Right renal cortex interstitium (tissue), 3 donors: ENCODE data around the gene PSTPIP1. TPM values are rescaled to one million over a fixed set of nuclear protein-coding genes. Genes with fewer than 3 reads are reported as not detected.

Experiments used
- DNase-seq, 3 donors: peaks; one replicate each; pipeline ENCODE4 v3.0.0-alpha.2; 2013; ENCODE audit warnings: low read depth in 3 of 3, low spot score in 2 of 3
- polyA plus RNA-seq, 3 donors: library from polyadenylated mRNA; unstranded; fragments of 120-200 nt; gene quantifications; one replicate each; pipeline ENCODE4 v1.2.1, GENCODE V29; 2013; ENCODE audit not compliant: insufficient read length in 3 of 3

PSTPIP1 gene
- polyA plus RNA-seq, 3 donors, result 0.60 to 0.98 (median 0.79) TPM

- no peak for DNase-seq
Measured at GRCh38 chr15:77038312-77039216, 43.6 kb downstream of the PSTPIP1 start.

GRCh38 chr15:77039217-77039533 is 44.2 kb downstream of the PSTPIP1 start:
- DNase-seq, result no peak

DNA sequence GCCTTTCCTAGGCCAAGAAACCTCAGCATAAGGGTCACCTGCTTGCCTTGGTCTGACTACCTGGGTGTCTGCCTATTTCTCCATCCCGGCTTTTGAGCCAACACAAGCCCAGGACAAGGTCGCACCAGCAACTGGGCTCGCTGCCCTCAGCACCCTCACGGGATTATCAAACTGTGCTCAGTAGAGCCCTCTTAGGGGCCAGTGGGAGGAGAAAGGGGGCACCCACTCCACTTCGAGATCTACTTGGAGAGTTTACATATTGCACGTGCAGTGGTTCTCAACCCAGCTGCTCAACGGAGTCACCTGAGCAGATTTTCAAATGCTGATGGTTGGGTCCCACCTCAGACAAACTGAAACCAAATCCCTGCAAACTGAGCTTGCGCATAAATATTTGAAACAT is 44.9 kb downstream of the PSTPIP1 start:
- DNase-seq, result no peak

DNA sequence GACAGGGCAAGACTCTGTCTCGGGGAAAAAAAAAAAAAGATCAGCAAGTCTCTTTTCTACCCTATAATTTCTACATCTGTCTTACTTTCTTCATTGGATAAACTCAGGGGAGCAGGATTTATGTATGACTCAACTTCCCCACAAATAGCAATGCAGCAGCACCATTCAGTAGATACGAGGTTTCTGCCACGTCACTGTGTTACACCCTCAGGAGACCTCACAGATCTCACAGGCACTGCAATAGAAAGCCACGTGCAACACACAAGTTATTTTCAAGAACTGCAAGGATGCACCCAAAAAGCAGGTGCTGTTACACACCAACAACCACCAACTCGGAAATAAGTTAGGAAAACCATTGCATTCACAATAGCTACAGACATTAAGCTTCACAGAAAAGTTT is 45.7 kb downstream of the PSTPIP1 start:
- DNase-seq, result no peak

DNA sequence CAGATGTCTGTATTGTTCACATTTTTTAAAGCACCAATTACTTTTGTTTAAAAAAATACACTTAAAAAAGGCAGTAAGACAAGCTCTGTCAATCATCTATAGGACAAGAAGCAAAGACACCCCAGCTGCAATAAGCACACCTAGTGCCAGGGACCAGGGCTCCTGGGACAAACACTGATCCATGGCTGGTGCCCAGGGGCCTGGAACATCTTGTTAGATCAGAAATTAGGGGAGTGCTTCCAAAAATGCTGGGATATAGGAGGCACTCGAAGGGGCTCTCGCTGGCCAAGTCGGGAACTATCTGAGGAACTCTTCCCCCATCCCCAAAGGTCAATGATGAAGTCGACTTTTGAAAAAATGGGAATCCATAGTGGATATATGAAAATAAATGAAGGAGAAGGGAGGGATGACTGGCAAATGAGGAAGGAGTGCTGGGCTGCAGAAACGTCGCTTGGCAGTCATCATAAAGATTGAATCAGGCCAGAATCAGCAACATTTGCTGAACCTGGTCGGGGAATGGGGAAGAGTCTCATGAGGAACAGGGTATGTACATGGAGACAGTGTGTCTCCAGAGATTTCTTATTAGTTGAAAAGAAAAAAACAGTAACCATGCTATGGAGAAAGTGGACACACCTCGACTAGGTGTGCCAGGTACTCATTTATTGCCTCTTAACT is 47.5 kb downstream of the PSTPIP1 start:
- no peak for DNase-seq

- no peak for DNase-seq
Measured at GRCh38 chr15:77042955-77043920, 48.3 kb downstream of the PSTPIP1 start.

- DNase-seq, result no peak
Measured at GRCh38 chr15:77044228-77045042, 49.5 kb downstream of the PSTPIP1 start.

- no peak for DNase-seq
Measured at GRCh38 chr15:77045985-77046384, 51.1 kb downstream of the PSTPIP1 start.

DNA sequence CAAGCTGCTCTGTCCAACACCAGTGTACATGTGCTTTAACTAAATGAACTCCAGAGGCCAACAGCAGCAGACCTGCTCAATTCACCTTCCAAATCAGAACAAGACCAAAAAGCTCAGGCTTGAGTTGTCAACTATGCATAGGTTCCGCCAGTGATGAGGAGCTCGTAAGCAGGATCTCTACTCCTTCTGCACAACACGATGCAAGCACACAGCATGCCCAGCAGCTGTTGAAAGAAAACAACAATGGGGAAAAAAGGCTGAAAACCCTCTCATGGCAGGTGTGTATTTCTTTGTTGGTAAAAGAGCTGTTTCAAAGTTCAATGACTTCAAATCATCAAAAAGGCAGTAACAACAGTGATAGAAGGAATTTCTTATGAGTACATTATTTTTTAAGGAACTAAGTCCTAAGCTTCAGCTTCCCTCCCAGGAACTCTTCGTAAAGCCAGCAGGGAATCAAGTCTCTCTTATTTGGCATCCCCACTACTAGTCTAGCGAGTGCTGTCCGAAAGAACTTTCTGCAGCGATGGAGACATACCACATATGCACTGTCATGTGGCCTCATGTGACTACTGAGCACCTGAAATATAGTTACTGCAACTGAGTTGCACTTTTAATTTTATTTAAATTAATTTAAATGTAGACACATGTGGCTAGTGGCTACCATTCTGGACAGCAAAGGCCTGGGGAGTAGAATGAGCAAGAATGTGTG is 51.9 kb downstream of the PSTPIP1 start:
- DNase-seq, result no peak

GRCh38 chr15:77048135-77048876 is 53.4 kb downstream of the PSTPIP1 start:
- DNase-seq, result no peak

DNA sequence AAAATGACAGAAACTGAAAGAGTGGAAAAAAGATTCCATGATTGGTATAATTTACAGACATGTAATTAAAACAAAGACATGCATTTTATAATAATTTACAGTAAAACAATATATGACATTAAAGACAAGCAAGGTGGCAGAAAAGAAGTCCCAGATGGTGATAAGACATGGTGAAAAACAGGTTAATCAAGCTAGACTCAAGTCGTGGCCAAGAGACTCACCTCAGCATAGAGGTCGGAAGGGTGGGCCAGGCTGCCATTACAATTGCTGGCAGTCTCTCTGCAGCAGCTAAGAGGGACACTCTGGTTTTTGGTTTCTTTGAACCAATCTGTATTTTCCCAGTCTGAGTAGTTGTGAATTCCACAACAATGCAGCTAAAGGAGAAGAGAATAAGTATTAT is 57.6 kb downstream of the PSTPIP1 start:
- no peak for DNase-seq

DNA sequence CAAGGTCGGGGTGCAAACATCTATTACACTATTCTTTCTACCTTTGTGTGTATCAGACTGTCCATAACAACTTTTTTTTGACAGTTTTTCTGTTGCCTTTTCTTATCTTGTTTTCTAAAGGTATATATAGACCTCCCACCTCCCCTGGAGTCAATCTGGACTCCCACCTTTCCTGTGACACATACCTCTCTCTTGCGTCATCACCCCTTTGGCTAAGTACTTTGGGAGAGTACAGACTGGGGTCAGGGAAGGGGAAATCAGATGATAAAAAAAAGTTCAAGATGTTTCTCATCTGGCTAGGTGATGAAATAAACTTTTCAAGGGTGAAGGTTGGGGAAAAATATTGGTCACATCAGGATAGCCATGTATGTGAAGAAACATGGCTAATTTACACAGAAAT is 58.8 kb downstream of the PSTPIP1 start:
- DNase-seq, result no peak

DNA sequence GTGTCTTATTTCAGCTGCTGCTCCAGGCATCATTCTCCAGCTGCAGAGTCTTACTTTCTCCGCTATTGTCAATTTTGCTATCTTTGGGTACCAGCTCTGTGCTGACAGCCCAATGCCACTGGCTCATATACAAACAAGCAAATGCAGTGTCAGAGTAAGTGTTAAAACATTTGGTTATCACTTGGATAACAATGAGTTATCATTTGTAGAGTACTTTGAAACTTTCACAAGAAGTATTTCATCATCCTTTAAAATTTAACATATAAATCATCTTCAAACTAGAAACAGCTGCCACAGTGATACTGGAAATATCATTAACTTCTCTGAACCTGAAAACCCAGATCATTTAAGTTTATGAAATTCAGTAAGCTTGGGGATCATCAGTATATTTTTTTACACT is 62.1 kb downstream of the PSTPIP1 start:
- no peak for DNase-seq

GRCh38 chr15:77057685-77058084 is 62.8 kb downstream of the PSTPIP1 start:
- no peak for DNase-seq

GRCh38 chr15:77058468-77058867 is 63.5 kb downstream of the PSTPIP1 start:
- DNase-seq, result no peak

DNA sequence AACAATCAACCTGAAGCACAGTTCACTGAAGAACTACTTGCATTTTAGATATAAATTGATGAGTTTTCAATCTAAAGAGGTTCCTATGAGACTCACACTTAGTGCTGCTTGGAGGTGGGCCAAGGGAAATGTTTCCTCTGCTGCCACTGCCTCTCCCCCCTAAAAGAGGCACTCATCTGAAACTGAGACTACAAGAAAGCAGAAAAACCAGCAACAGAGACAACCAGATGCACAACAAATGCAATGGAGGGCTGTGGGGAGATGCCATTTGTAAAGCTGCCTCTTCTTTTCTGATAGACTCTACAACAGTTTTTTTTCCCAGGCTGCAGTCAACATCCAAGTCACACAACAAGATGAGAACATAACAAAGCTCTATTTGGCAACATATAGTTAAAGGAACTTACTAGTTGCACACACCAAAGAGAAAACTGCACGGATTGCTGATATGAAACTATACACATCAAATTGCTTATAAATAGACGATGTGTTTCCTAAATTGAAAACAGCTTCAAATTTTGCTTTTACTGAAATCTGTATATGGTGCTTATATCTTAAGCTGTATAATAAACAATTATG is 64.9 kb downstream of the PSTPIP1 start:
- no peak for DNase-seq

GRCh38 chr15:77060546-77060945 is 65.6 kb downstream of the PSTPIP1 start:
- DNase-seq, result no peak

GRCh38 chr15:77063249-77063648 is 68.3 kb downstream of the PSTPIP1 start:
- no peak for DNase-seq

- no peak for DNase-seq
Measured at GRCh38 chr15:77064063-77064462, 69.1 kb downstream of the PSTPIP1 start.
